Stimulated activated CD8-positive, alpha-beta memory T cell treated with anti-CD3 and anti-CD28 coated beads, Interleukin-4, amount 100 ng/mL, for 1 hour (primary cell): Measurements from ENCODE around the gene SVIL.
A peak's percentile ranks its signal among the peaks of the same experiment; 100 is the strongest.
"Not testable (repeated sequence)": the region's sequence is repeated elsewhere in the genome, so short reads cannot be mapped to it uniquely, and the experiment has no call there.

Experiments
- DNase-seq, 2 donors: peaks; one replicate each; pipeline ENCODE4 v3.0.0-alpha.2; 2020; ENCODE audit warnings: low read depth in 2 of 2, low spot score in 1 of 2

SVIL gene

GRCh38 chr10:29519659-29520058 lies 115.1 kb downstream of the SVIL start:
- no peak for DNase-seq

GRCh38 chr10:29517352-29517923 lies 117.3 kb downstream of the SVIL start:
- no peak for DNase-seq

GRCh38 chr10:29516309-29516932 lies 118.3 kb downstream of the SVIL start:
- DNase-seq, result not testable (repeated sequence)

- not testable (repeated sequence) for DNase-seq
Measured at GRCh38 chr10:29515879-29516278, 118.9 kb downstream of the SVIL start.

GRCh38 chr10:29515104-29515503 lies 119.7 kb downstream of the SVIL start:
- DNase-seq, result not testable (repeated sequence)

GRCh38 chr10:29514306-29514705 lies 120.5 kb downstream of the SVIL start:
- DNase-seq, result no peak

- no peak for DNase-seq
Measured at GRCh38 chr10:29512425-29512974, 122.3 kb downstream of the SVIL start.

GRCh38 chr10:29511806-29512205 lies 123.0 kb downstream of the SVIL start:
- not testable (repeated sequence) for DNase-seq

- DNase-seq, result not testable (repeated sequence)
Measured at GRCh38 chr10:29510483-29511157, 124.2 kb downstream of the SVIL start.

GRCh38 chr10:29508554-29509244 lies 126.1 kb downstream of the SVIL start:
- no peak for DNase-seq

- DNase-seq, result not testable (repeated sequence)
Measured at GRCh38 chr10:29507750-29508149, 127.0 kb downstream of the SVIL start.

- not testable (repeated sequence) for DNase-seq
Measured at GRCh38 chr10:29506324-29506921, 128.3 kb downstream of the SVIL start.

- DNase-seq, result no peak
Measured at GRCh38 chr10:29502351-29502750, 132.4 kb downstream of the SVIL start.

- DNase-seq, result no peak
Measured at GRCh38 chr10:29501692-29502091, 133.1 kb downstream of the SVIL start.

GRCh38 chr10:29499993-29500537 lies 134.7 kb downstream of the SVIL start:
- no peak for DNase-seq

GRCh38 chr10:29496341-29497162 lies 138.2 kb downstream of the SVIL start:
- DNase-seq, result peak; percentile 31 to 34

GRCh38 chr10:29495366-29495765 lies 139.4 kb downstream of the SVIL start:
- DNase-seq, result no peak

GRCh38 chr10:29493697-29494096 lies 141.1 kb downstream of the SVIL start:
- no peak for DNase-seq

GRCh38 chr10:29492774-29493173 lies 142.0 kb downstream of the SVIL start:
- no peak for DNase-seq

- no peak for DNase-seq
Measured at GRCh38 chr10:29491918-29492317, 142.9 kb downstream of the SVIL start.
